Measurements from ENCODE around the gene KCNIP4. TPM values are rescaled to one million over a fixed set of nuclear protein-coding genes. Genes with fewer than 3 reads are reported as not detected.

The KCNIP4 gene
- total RNA-seq, 6 experiments from 2014 or later = not detected

DNA sequence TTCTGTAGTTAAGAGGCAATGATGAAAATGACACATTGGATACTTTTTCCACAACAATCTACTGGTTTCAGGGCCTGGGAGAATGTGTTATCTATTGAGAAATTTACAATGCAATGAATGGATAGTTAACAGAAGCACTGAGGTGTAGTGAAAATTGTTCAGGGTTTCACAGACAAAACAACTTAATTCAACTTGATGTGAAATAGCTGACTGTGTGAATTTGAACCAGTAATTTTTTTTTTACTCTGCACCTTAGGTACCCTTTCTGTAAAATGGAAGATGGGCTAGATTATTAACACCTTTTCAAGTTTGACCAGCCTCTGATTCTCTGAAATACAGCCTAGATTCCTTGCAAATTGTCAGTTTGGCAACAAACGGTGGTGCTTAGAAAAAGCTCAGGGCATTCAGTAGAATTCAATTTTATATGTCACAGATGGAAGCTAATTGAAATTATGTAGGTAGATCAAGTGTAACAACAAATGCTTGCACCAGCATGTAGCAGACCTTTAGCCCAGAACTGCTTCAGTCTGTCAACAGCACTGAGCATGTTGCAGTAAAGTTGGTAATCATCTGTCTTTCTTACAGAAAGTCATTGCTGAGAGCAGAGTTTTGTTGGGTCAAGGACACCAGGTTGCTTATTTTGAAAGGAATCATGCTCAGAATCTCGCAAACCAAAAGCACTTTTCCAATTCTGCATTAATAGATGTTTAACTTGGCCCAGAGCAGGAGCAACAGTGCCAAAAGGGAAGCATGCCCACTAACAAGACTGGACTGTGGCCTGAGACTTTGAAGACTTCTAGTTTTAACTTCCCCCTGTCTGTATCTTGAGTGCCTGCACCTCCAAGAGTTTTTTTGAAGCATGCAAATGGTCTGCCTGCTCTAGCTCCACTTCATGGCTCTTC is 721.7 kb downstream of the KCNIP4 start:
- H3K27me3 ChIP-seq = no peaks in the 10 kb centered on the region
- H3K4me3 ChIP-seq = no peak overlapping the region
- no peaks in the 10 kb centered on the region for H3K4me1 ChIP-seq
- intact Hi-C loops (cut with DNase I) = no loop called here
- WGBS (ENCODE audit: insufficient coverage, low coverage, low lambda C conversion rate, missing lambda C conversion rate) = 28% methylated on average over 2 of the region's 2 CpGs
- no peak overlapping the region for H3K27ac ChIP-seq
- ATAC-seq (no peak), DNase-seq (no peak)
- H3K9me3 ChIP-seq = no peaks in the 10 kb centered on the region
- TF ChIP-seq, protein P1, sequence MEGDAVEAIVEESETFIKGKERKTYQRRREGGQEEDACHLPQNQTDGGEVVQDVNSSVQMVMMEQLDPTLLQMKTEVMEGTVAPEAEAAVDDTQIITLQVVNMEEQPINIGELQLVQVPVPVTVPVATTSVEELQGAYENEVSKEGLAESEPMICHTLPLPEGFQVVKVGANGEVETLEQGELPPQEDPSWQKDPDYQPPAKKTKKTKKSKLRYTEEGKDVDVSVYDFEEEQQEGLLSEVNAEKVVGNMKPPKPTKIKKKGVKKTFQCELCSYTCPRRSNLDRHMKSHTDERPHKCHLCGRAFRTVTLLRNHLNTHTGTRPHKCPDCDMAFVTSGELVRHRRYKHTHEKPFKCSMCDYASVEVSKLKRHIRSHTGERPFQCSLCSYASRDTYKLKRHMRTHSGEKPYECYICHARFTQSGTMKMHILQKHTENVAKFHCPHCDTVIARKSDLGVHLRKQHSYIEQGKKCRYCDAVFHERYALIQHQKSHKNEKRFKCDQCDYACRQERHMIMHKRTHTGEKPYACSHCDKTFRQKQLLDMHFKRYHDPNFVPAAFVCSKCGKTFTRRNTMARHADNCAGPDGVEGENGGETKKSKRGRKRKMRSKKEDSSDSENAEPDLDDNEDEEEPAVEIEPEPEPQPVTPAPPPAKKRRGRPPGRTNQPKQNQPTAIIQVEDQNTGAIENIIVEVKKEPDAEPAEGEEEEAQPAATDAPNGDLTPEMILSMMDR (IDR thresholded peaks at IDR 0.05) = no peak
- no peak for TF ChIP-seq POLR2A (IDR thresholded peaks at IDR 0.05)
- H3K36me3 ChIP-seq = no peaks in the 10 kb centered on the region

GRCh38 chr4:21211846-21212245 is 736.7 kb downstream of the KCNIP4 start:
- ATAC-seq (no peak), DNase-seq (no peak)
- no peak overlapping the region for H3K4me3 ChIP-seq
- TF ChIP-seq, protein P1 (IDR thresholded peaks at IDR 0.05) = no peak
- TF ChIP-seq POLR2A (IDR thresholded peaks at IDR 0.05) = no peak
- no peaks in the 10 kb centered on the region for H3K27me3 ChIP-seq
- no peak overlapping the region for H3K27ac ChIP-seq
- H3K4me1 ChIP-seq = no peaks in the 10 kb centered on the region
- no peaks in the 10 kb centered on the region for H3K9me3 ChIP-seq
- H3K36me3 ChIP-seq = no peaks in the 10 kb centered on the region
- intact Hi-C loops (cut with DNase I) = no loop called here

GRCh38 chr4:21209860-21210259 is 738.7 kb downstream of the KCNIP4 start:
- Histone ChIP-seq H3K9me3 (no peaks in the 10 kb centered on the region), H3K36me3 (no peaks in the 10 kb centered on the region), H3K27ac (no peak overlapping the region), H3K27me3 (no peaks in the 10 kb centered on the region), H3K4me1 (no peaks in the 10 kb centered on the region), H3K4me3 (no peak overlapping the region)
- ATAC-seq = no peak
- no peak for TF ChIP-seq POLR2A (IDR thresholded peaks at IDR 0.05)
- TF ChIP-seq, protein P1 (IDR thresholded peaks at IDR 0.05) = no peak
- 46% methylated on average over 2 of the region's 2 CpGs for WGBS (ENCODE audit: insufficient coverage, low coverage, low lambda C conversion rate, missing lambda C conversion rate)
- DNase-seq = no peak
- intact Hi-C loops (cut with DNase I) = no loop called here

DNA sequence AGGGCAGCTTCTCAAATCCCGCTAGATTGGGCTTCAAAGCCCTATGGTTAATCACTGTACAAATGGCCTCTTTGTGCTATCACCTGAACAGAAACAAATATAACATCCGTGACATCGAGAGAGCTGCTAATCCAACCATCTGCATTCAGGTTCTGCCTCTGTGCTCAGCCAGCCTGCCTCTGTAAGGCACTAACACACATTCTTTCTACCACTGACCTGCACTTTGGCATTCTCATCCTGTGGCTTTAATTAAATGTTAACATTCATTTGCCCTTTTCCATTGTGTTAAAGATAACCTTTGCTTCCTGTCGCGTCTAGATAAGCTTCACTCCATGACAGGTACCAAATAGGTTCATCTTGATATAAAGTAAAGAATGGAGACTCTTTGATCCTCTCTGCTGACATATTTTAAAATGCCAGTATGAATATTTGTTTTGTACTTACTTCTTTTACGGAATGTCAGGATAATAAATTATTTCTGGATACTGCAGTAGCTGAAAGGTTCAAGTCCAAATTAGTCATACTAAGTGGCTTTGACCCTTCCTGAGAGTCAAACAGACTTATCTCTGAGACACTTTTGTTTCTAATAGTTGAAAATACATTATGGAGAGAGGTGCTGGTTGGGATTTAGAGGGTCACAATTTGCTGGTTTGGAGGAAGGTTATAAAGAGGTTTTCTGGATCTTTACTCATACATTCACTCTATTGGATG is 742.6 kb downstream of the KCNIP4 start:
- no peaks in the 10 kb centered on the region for H3K27me3 ChIP-seq
- H3K4me3 ChIP-seq = no peak overlapping the region
- H3K4me1 ChIP-seq = no peaks in the 10 kb centered on the region
- DNase-seq (no peak), ATAC-seq (no peak)
- WGBS (ENCODE audit: insufficient coverage, low coverage, low lambda C conversion rate, missing lambda C conversion rate) = 9% methylated on average over 4 of the region's 6 CpGs
- intact Hi-C loops (cut with DNase I) = no loop called here
- no peaks in the 10 kb centered on the region for H3K36me3 ChIP-seq
- TF ChIP-seq, protein P1 (IDR thresholded peaks at IDR 0.05) = no peak
- TF ChIP-seq POLR2A (IDR thresholded peaks at IDR 0.05) = no peak
- no peaks in the 10 kb centered on the region for H3K9me3 ChIP-seq
- H3K27ac ChIP-seq = no peak overlapping the region
